ENCODE results near the gene ABCB6.

ABCB6 gene

GRCh38 chr2:219168526-219168925, 50.2 kb downstream of the ABCB6 start:
- H3K36me3 ChIP-seq (ENCODE audit: insufficient read depth, low read length), result peaks cover 27% of the 10 kb centered on the region
- H2AFZ ChIP-seq (ENCODE audit: low read depth, low read length), result no peak overlapping the region
- TF ChIP-seq CTCF (IDR thresholded peaks at IDR 0.05; ENCODE audit: borderline replicate concordance, extremely low read depth, low read length, poor library complexity, severe bottlenecking) (no peak), EZH2 (IDR thresholded peaks at IDR 0.05; ENCODE audit: borderline replicate concordance, low read depth, low read length, severe bottlenecking) (no peak)
- H3K4me1 ChIP-seq (ENCODE audit: insufficient read depth, low read length), result no peaks in the 10 kb centered on the region
- DNase-seq (no peak), ATAC-seq (ENCODE audit: insufficient read depth, low read depth) (no peak)
- H4K20me1 ChIP-seq (ENCODE audit: insufficient read depth, low read length), result peaks cover 4% of the 10 kb centered on the region; the same call in 1 of the 2 replicates
- H3K9me3 ChIP-seq (ENCODE audit: insufficient read depth, low read length, severe bottlenecking), result no peaks in the 10 kb centered on the region
- H3K4me3 ChIP-seq (ENCODE audit: low read depth in 1 of 2, low read length in 2 of 2), result no peak overlapping the region
- no peaks in the 10 kb centered on the region for H3K79me2 ChIP-seq (ENCODE audit: insufficient read depth, low read length)
- no peaks in the 10 kb centered on the region for H3K27me3 ChIP-seq (ENCODE audit: insufficient read depth, low read length, poor library complexity)
- H3K27ac ChIP-seq (ENCODE audit: low read length), result no peak overlapping the region
- no peak overlapping the region for H3K9ac ChIP-seq (ENCODE audit: low read depth, low read length)
- H3K4me2 ChIP-seq (ENCODE audit: insufficient read depth, low read length), result no peak overlapping the region

GRCh38 chr2:219167997-219168396, 50.8 kb downstream of the ABCB6 start:
- no peaks in the 10 kb centered on the region for H3K27me3 ChIP-seq (ENCODE audit: insufficient read depth, low read length, poor library complexity)
- TF ChIP-seq CTCF (IDR thresholded peaks at IDR 0.05; ENCODE audit: borderline replicate concordance, extremely low read depth, low read length, poor library complexity, severe bottlenecking) (no peak), EZH2 (IDR thresholded peaks at IDR 0.05; ENCODE audit: borderline replicate concordance, low read depth, low read length, severe bottlenecking) (no peak)
- peaks cover 22% of the 10 kb centered on the region for H3K36me3 ChIP-seq (ENCODE audit: insufficient read depth, low read length)
- peaks cover 2% of the 10 kb centered on the region; the same call in 1 of the 2 replicates for H4K20me1 ChIP-seq (ENCODE audit: insufficient read depth, low read length)
- H3K27ac ChIP-seq (ENCODE audit: low read length), result no peak overlapping the region
- DNase-seq, result no peak
- no peaks in the 10 kb centered on the region for H3K9me3 ChIP-seq (ENCODE audit: insufficient read depth, low read length, severe bottlenecking)
- no peak overlapping the region for H3K9ac ChIP-seq (ENCODE audit: low read depth, low read length)
- H2AFZ ChIP-seq (ENCODE audit: low read depth, low read length), result no peak overlapping the region
- H3K4me3 ChIP-seq (ENCODE audit: low read depth in 1 of 2, low read length in 2 of 2), result no peak overlapping the region
- H3K4me1 ChIP-seq (ENCODE audit: insufficient read depth, low read length), result no peaks in the 10 kb centered on the region
- ATAC-seq (ENCODE audit: insufficient read depth, low read depth), result no peak
- H3K79me2 ChIP-seq (ENCODE audit: insufficient read depth, low read length), result no peaks in the 10 kb centered on the region
- no peak overlapping the region for H3K4me2 ChIP-seq (ENCODE audit: insufficient read depth, low read length)

GRCh38 chr2:219165058-219165911, 53.5 kb downstream of the ABCB6 start:
- ATAC-seq (ENCODE audit: insufficient read depth, low read depth) (no peak), DNase-seq (no peak)
- no peaks in the 10 kb centered on the region for H3K9me3 ChIP-seq (ENCODE audit: insufficient read depth, low read length, severe bottlenecking)
- TF ChIP-seq CTCF (IDR thresholded peaks at IDR 0.05; ENCODE audit: borderline replicate concordance, extremely low read depth, low read length, poor library complexity, severe bottlenecking) (no peak), EZH2 (IDR thresholded peaks at IDR 0.05; ENCODE audit: borderline replicate concordance, low read depth, low read length, severe bottlenecking) (no peak)
- H3K27ac ChIP-seq (ENCODE audit: low read length), result no peak overlapping the region
- no peak overlapping the region for H3K4me3 ChIP-seq (ENCODE audit: low read depth in 1 of 2, low read length in 2 of 2)
- no peaks in the 10 kb centered on the region for H3K27me3 ChIP-seq (ENCODE audit: insufficient read depth, low read length, poor library complexity)
- no peak overlapping the region for H3K9ac ChIP-seq (ENCODE audit: low read depth, low read length)
- H3K36me3 ChIP-seq (ENCODE audit: insufficient read depth, low read length), result no peaks in the 10 kb centered on the region
- H3K4me2 ChIP-seq (ENCODE audit: insufficient read depth, low read length), result no peak overlapping the region
- no peaks in the 10 kb centered on the region for H3K79me2 ChIP-seq (ENCODE audit: insufficient read depth, low read length)
- H3K4me1 ChIP-seq (ENCODE audit: insufficient read depth, low read length), result peaks cover 8% of the 10 kb centered on the region
- no peak overlapping the region for H2AFZ ChIP-seq (ENCODE audit: low read depth, low read length)
- H4K20me1 ChIP-seq (ENCODE audit: insufficient read depth, low read length), result no peaks in the 10 kb centered on the region

Data from DND-41 (cell line).